Mammary epithelial cell (primary cell): ENCODE results near the gene BMP6.

Source experiments
- CTCF ChIP-seq, 2 donors: IDR thresholded peaks in 1 of 2; conservative IDR thresholded peaks in 1 of 2; 2 replicates each; pipeline ENCODE4 v1.5.1; 2011 to 2012; ENCODE audit warnings: inconsistent platforms in 2 of 2, low read length in 2 of 2, mild to moderate bottlenecking in 2 of 2, control low read depth in 1 of 2, low read depth in 1 of 2; ENCODE audit not compliant: insufficient read depth in 1 of 2; ENCODE audit errors: extremely low read depth in 1 of 2
- EZH2 ChIP-seq: IDR thresholded peaks from 2 replicates; pipeline ENCODE4 v1.6.1; 2012; ENCODE audit warnings: low read length, inconsistent platforms, borderline replicate concordance

DNA sequence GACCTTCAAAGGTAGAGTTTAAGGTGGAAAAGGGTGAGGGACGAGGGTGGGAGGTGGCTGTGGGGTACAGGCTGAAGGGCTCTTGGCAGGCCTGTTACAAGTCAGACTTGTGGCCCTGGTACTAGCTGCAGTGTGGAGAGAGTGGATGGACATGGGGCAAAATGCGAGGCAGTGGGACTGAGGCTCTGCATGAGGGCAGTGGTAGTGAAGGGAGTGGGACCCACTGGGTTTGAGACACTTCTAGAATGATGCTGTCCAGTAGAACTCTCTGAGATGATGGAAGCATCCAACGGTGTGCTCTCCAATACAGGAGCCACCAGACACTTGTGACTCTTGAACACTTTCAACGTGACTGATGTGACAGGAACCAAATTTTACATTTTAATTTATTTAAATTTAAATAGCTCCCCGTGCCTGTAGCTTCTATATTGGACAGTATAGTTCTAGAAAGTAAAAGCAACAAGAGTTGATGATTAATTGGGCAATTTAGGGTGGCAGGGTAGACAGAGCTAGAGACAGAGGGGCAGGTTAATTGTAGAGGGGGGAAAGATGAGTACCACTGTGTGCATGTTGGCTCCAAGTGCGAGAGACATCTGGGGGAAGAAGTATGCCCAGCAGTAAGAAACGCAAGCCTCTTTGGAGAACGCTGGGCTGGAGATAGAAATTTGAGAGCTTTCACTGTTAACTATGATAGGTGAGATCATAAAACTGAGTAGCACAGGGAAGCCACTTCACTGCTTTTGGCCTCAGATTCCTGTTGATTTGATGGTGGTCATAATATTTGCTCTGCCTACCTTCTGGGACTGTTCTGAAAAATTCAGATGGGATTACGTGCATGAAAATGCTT lies 107.2 kb downstream of the BMP6 start:
- TF ChIP-seq CTCF (conservative IDR thresholded peaks at IDR 0.05 in 1 of 2, IDR thresholded peaks at IDR 0.05 in 1 of 2; ENCODE audit: extremely low read depth in 1 of 2, insufficient read depth in 1 of 2, low read depth in 1 of 2, low read length in 2 of 2) (no peak), EZH2 (no peak)
